GM19023 (cell line): ENCODE measurements around the gene NFX1.

Experiments used
- ATAC-seq: cut with Tn5 transposase; IDR thresholded peaks from one replicate; pipeline ENCODE4 v1.9.1; 2021; ENCODE audit warnings: mild to moderate bottlenecking, moderate library complexity; ENCODE audit not compliant: unreplicated experiment

NFX1 gene

DNA sequence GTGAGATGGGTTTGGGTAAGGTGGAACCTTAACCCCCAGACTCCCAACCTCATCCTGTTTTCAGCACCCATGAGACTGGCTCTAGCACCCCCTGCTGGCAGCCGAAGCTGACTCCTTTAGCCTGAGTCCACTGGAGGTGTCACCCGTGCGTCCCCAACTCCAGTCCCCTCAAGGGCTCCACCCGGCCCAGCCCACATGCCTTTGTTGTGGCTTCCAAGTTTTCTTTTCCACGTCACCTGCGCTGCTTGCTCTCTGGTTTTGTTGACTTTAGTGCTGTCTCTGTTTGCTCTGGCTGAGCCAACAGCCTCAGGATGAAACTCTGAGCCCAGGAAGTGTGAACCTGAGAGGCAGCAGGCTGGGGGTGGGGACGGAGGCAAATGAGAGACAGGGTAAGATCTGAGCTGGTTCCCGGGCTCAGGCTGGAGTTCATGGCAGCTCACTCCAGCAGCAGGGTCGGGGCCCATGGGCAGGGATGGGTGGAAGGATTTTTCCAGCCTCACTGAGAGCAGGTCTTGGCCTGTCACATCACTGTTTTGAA is 125.3 kb downstream of the NFX1 start:
- ATAC-seq: peak; percentile 71

DNA sequence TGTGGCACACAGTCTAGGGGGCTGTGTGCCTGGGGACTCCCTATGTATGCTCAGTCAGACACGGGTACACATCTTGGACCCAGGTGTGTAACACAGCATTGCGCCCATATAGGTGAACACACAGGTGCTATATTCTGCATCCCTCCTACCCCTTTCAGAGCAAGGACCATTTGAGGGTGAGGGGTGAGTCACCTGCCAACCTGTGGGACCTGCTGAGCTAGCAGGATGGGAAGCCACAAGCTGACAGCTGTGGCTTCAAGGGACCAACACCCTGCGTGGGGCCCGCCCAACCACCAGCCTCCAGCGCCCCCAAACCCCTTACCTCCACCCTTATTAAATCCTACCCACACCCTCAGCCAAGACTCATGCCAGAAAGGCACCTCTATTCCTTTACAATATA is 126.7 kb downstream of the NFX1 start:
- ATAC-seq: no peak

DNA sequence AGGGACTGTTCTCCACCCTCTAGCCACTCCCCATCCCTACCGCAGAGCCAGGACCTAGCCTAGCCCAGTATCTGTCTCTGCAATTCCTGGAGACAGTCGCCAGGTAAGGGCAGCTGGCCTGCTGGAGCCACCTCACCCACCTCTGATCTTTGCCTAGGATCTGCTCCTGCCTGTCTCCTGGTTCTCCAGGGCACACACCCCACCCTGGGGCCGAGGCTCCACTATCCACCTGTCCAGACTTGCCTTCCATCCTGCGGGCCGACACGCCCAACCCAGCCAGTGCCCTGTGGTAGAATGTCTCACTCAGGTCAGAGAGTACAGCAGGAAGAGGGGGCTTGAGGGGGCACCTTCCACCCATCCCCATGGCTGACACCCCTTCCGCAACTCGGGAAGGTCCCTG is 127.8 kb downstream of the NFX1 start:
- ATAC-seq: no peak

DNA sequence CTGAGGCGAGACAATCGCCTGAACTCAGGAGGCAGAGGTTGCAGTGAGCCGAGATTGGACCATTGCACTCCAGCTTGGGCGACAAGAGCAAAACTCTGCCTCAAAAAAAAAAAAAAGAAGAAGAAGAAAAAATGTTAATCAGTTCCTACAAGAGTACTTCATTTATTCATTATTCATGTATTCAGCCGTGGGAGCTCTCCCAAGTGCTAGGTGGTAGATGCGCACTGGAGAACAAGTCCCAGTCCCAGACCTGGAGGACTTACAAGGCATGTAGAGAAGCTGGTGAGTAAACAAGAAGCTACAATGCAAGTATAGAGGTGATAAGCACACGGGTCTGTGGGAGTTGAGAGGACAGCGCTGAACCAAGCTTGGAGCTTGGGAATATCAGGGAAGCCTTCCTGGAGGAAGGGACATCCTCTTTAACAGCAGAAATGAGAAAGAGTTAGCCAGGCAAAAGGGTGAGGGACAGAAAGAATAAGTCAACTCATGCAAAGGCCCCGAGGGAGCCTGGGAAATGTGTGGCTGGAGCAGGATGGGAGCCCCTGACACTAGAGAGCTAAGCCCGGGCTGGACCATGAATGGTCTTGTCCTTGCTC is 129.5 kb downstream of the NFX1 start:
- ATAC-seq: no peak
